Suprapubic skin (tissue), 4 donors: Measurements from ENCODE around the gene AIMP2. TPM values are rescaled to one million over a fixed set of nuclear protein-coding genes. Genes with fewer than 3 reads are reported as not detected.
A peak's percentile ranks its signal among the peaks of the same experiment; 100 is the strongest.
"Not testable (repeated sequence)": the region's sequence is repeated elsewhere in the genome, so short reads cannot be mapped to it uniquely, and the experiment has no call there.

Experiments used
- DNase-seq, 2 donors: peaks; one replicate each; pipeline ENCODE4 v3.0.0-alpha.2; 2019; ENCODE audit warnings: low spot score in 2 of 2
- H3K27ac ChIP-seq: fragments of 200-600 bp; sonication (generic); one replicate; pipeline ENCODE4 v1.5.1; 2019
- H3K27me3 ChIP-seq: fragments of 200-600 bp; sonication (generic); one replicate; pipeline ENCODE4 v1.5.1; 2019
- H3K36me3 ChIP-seq: fragments of 200-600 bp; sonication (generic); one replicate; pipeline ENCODE4 v1.5.1; 2019
- H3K4me1 ChIP-seq: fragments of 200-600 bp; sonication (generic); one replicate; pipeline ENCODE4 v1.5.1; 2019
- H3K4me3 ChIP-seq: fragments of 200-600 bp; sonication (generic); one replicate; pipeline ENCODE4 v1.5.1; 2019; ENCODE audit warnings: mild to moderate bottlenecking
- H3K9me3 ChIP-seq: fragments of 200-600 bp; sonication (generic); one replicate; pipeline ENCODE4 v1.5.1; 2019
- CTCF ChIP-seq, 2 donors: fragments of 200-600 bp in 1 of 2; fragments of 450-650 bp in 1 of 2; sonication (generic) in 1 of 2; IDR thresholded peaks; one replicate each; pipeline ENCODE4 v1.5.1; 2016 to 2019; ENCODE audit warnings: antibody characterized with exemption in 2 of 2, mild to moderate bottlenecking in 1 of 2, moderate library complexity in 1 of 2
- EP300 ChIP-seq: sonication (generic); formaldehyde crosslinking; IDR thresholded peaks from one replicate; pipeline ENCODE4 v1.6.1; 2017; ENCODE audit warnings: antibody characterized with exemption
- POLR2A ChIP-seq, 2 donors: fragments of 450-650 bp; IDR thresholded peaks; one replicate each; pipeline ENCODE4 v1.6.1; 2017; ENCODE audit warnings: antibody characterized with exemption in 2 of 2, mild to moderate bottlenecking in 2 of 2, moderate library complexity in 2 of 2
- POLR2AphosphoS5 ChIP-seq, 3 donors: sonication (generic); formaldehyde crosslinking; IDR thresholded peaks; one replicate each; pipeline ENCODE4 v1.6.1; 2017; ENCODE audit warnings: antibody characterized with exemption in 3 of 3
- WGBS: methylation state at CpG from one replicate; pipeline ENCODE4 v1.1.5; 2018; 5-methylcytosine and 5-hydroxymethylcytosine counted together
- total RNA-seq, 4 donors: library from RNA; depleted of rRNA; stranded (reverse); fragments of >200 nt; gene quantifications; one replicate each; pipeline ENCODE4 v1.1.0, GENCODE V29; 2016

The AIMP2 gene
- total RNA-seq, 4 donors from 2014 or later, result 27.1 to 45.5 (median 38.5) TPM

DNA sequence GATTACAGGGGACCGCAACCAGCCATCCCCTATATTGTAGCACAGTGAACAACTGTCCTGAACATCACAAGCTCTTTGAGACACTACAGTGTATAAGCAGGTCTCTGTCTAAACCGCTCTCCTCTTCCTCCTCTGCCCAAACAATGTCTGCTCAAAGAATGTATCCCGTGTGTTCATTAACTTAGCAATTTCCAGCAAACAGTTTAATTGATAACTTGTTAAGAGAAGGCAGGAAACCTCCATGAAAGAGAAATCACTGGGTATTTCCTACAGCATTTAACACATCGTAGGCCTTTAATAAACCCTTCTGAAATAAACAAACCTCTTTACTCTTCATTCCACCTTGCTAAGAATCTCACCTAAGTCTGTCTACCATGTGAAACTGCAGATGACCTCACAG is 1.7 kb upstream of the AIMP2 start:
- TF ChIP-seq POLR2AphosphoS5 (IDR thresholded peaks at IDR 0.05), result no peak
- TF ChIP-seq POLR2A (IDR thresholded peaks at IDR 0.05), result no peak
- Histone ChIP-seq H3K4me3 (no peak overlapping the region), H3K36me3 (peaks cover 28% of the 10 kb centered on the region), H3K4me1 (peaks cover 31% of the 10 kb centered on the region), H3K27ac (no peak overlapping the region), H3K9me3 (no peaks in the 10 kb centered on the region), H3K27me3 (no peaks in the 10 kb centered on the region)
- WGBS, result 80% methylated on average over 4 of the region's 4 CpGs
- no peak for DNase-seq

DNA sequence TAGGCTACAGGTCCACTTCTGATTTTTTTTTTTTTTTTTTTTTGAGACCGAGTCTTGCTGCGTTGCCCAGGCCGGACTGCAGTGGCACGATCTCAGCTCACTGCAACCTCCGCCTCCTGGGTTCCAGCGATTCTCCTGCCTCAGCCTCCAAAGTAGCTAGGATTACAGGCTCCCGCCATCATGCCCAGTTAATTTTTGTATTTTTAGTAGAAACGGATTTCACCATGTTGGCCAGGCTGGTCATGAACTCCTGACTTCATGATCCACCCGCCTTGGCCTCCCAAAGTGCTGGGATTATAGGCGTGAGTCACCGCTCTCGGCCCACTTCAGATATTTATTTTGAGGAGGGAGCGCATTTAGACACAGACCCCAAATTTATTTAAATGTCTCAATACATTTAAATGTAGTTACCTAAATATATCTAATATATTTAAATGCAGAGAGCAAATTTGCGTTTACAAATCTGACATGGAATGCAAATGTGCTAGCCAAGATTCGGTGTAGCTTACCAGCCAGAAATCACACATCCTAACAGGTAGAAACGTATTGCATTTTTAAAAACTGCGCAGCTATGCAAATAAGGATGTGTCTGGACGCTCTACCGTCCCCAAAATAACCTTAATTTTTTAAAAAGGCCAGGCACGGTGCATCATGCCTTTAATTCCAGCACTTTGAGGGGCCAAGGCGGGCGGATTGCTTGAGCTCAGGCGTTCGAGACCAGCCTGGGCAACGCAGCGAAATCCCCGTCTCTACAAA is 1.1 kb upstream of the AIMP2 start:
- H3K9me3 ChIP-seq, DNase-seq, H3K27me3 ChIP-seq: not testable (repeated sequence)
- Histone ChIP-seq H3K4me1 (peaks cover 31% of the 10 kb centered on the region), H3K36me3 (peaks cover 25% of the 10 kb centered on the region), H3K27ac (peak overlapping the region; percentile 96), H3K4me3 (peak overlapping the region; percentile 72)
- 39% methylated on average over 27 of the region's 27 CpGs for WGBS

DNA sequence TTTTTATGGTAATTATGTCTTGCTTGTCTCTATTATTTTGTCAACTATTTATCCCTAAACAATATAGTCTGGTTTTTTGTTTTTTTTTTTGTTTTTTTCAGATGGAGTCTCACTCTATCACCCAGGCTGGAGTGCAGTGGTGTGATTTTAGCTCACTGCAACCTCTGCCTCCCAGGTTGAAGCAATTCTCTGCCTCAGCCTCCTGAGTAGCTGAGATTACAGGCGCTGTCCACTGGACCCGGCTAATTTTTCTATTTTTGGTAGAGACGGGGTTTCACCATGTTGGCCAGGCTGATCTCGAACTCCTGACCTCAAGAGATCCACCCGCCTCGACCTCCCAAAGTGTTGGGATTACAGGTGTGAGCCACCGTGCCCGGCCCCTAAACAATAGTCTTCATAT is 1.3 kb downstream of the AIMP2 start:
- not testable (repeated sequence) for H3K27me3 ChIP-seq, H3K27ac ChIP-seq, H3K9me3 ChIP-seq, DNase-seq, H3K36me3 ChIP-seq
- Histone ChIP-seq H3K4me1 (peaks cover 35% of the 10 kb centered on the region), H3K4me3 (peak overlapping the region; percentile 72)
- WGBS, result 81% methylated on average over 8 of the region's 8 CpGs

GRCh38 chr7:6011541-6011940 is 2.5 kb downstream of the AIMP2 start:
- Histone ChIP-seq H3K4me3 (no peak overlapping the region), H3K9me3 (no peaks in the 10 kb centered on the region), H3K27ac (no peak overlapping the region), H3K4me1 (peaks cover 47% of the 10 kb centered on the region), H3K36me3 (peaks cover 9% of the 10 kb centered on the region), H3K27me3 (no peaks in the 10 kb centered on the region)
- no peak for DNase-seq
- WGBS, result 76% methylated on average over 2 of the region's 2 CpGs
- TF ChIP-seq CTCF (IDR thresholded peaks at IDR 0.05) (no peak), POLR2A (IDR thresholded peaks at IDR 0.05) (no peak), POLR2AphosphoS5 (IDR thresholded peaks at IDR 0.05) (no peak), EP300 (no peak)

DNA sequence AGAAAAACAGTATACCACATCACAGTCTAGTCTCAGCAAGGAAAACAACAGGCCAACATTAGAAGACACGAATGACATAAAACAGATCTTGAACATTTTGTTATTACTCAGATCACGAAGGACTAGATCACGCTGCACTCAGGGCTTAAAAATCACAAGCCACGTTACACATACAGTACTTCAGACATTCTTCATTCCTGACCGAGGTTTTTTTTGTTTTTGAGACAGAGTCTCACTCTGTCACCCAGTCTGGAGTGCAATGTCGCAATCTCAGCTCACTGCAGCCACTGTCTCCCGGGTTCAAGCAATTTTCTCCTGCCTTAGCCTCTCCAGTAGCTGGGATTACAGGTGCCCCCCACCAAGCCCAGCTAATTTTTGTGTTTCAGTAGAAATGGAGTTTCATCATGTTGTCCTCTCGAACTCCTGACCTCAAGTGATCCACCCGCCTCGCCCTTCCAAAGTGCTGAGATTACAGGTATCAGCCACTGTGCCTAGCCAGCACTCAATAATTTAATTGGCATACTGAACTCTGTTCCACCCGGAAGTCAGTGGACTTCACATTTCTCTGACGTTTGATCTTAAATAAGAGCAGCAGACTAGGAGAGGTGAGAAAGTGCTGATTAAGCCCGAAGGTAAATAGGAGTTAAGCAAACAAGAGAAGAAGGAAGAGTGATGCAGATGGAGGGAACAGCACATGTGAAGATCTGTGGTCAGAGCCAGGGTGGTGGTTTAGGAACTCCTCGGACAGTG is 3.5 kb downstream of the AIMP2 start:
- H3K4me1 ChIP-seq, result peaks cover 45% of the 10 kb centered on the region
- TF ChIP-seq POLR2AphosphoS5 (IDR thresholded peaks at IDR 0.05) (no peak), CTCF (IDR thresholded peaks at IDR 0.05) (no peak), EP300 (no peak), POLR2A (IDR thresholded peaks at IDR 0.05) (no peak)
- DNase-seq, result peak in 1 of 2 donors; percentile 16

GRCh38 chr7:6015917-6016652 is 7.0 kb downstream of the AIMP2 start:
- Histone ChIP-seq H3K9me3 (no peaks in the 10 kb centered on the region), H3K27me3 (no peaks in the 10 kb centered on the region), H3K27ac (peak overlapping the region; percentile 47), H3K4me1 (peaks cover 25% of the 10 kb centered on the region), H3K4me3 (peak overlapping the region; percentile 17), H3K36me3 (peaks cover 47% of the 10 kb centered on the region)
- 58% methylated on average over 8 of the region's 8 CpGs for WGBS
- peak in 1 of 2 donors; percentile 76 for DNase-seq
- TF ChIP-seq POLR2A (IDR thresholded peaks at IDR 0.05) (no peak), EP300 (no peak), POLR2AphosphoS5 (IDR thresholded peaks at IDR 0.05) (no peak), CTCF (IDR thresholded peaks at IDR 0.05) (no peak)

More for the DNA sequence above, 3.5 kb downstream of the AIMP2 start:
- H3K9me3 ChIP-seq, result no peaks in the 10 kb centered on the region
- 66% methylated on average over 14 of the region's 14 CpGs for WGBS
- H3K4me3 ChIP-seq, result no peak overlapping the region
- H3K27ac ChIP-seq, result no peak overlapping the region
- H3K36me3 ChIP-seq, result peaks cover 17% of the 10 kb centered on the region
- no peaks in the 10 kb centered on the region for H3K27me3 ChIP-seq
